H1 (cell line): Measurements from ENCODE around the gene IFNG-AS1. TPM values are rescaled to one million over a fixed set of nuclear protein-coding genes. Genes with fewer than 3 reads are reported as not detected.

Experiments used
- CTCF ChIA-PET: fragments of 300-600 bp; sonication (Branson Sonifier 250); formaldehyde crosslinking; loops from one replicate; lab custom pipeline; 2021; ENCODE audit not compliant: partially characterized antibody; lab: Charles Lee
- POLR2A ChIA-PET: fragments of 300-600 bp; sonication (Branson Sonifier 250); formaldehyde crosslinking; loops from one replicate; lab custom pipeline; 2021; ENCODE audit warnings: inconsistent platforms; ENCODE audit not compliant: partially characterized antibody; lab: Charles Lee
- DNase-seq, 2 experiments: peaks; one replicate each; pipeline versions ENCODE4 v3.0.0 to v3.0.0-alpha.2; 2010 to 2022; ENCODE audit warnings: low spot score in 2 of 2, low read depth in 1 of 2, mixed read lengths in 1 of 2
- FAIRE-seq: peaks from 2 replicates; lab custom pipeline; 2011; peaks lifted over from hg19 to GRCh38; lab: Jason Lieb, UNC
- H2AFZ ChIP-seq: 2 replicates; pipeline ENCODE4 v1.8.1; 2012; ENCODE audit warnings: low read length, inconsistent platforms
- H2AK5ac ChIP-seq: 2 replicates; pipeline ENCODE4 v1.6.1; 2013; ENCODE audit warnings: low read depth, low read length
- H2BK120ac ChIP-seq: replicated peaks from 2 replicates; pipeline ENCODE3; 2013; ENCODE audit warnings: low read depth, low read length, inconsistent platforms
- H2BK12ac ChIP-seq: 2 replicates; pipeline ENCODE4 v1.6.1; 2013; ENCODE audit warnings: low read depth, low read length
- H2BK15ac ChIP-seq: 2 replicates; pipeline ENCODE4 v1.6.1; 2013; ENCODE audit warnings: low read length
- H2BK20ac ChIP-seq: 2 replicates; pipeline ENCODE4 v1.6.1; 2013; ENCODE audit warnings: low read length
- H2BK5ac ChIP-seq: 2 replicates; pipeline ENCODE4 v1.6.1; 2013; ENCODE audit warnings: low read depth, low read length
- H3K14ac ChIP-seq: 2 replicates; pipeline ENCODE4 v1.6.1; 2013; ENCODE audit warnings: inconsistent platforms; ENCODE audit not compliant: insufficient read length
- H3K18ac ChIP-seq: 2 replicates; pipeline ENCODE4 v1.6.1; 2013; ENCODE audit warnings: low read length; ENCODE audit errors: extremely low read depth
- H3K23ac ChIP-seq: 2 replicates; pipeline ENCODE4 v1.6.1; 2013; ENCODE audit warnings: inconsistent platforms; ENCODE audit not compliant: insufficient read length
- H3K23me2 ChIP-seq: 2 replicates; pipeline ENCODE4 v1.6.1; 2013; ENCODE audit warnings: low read depth, low read length
- H3K27ac ChIP-seq: 2 replicates; pipeline ENCODE4 v1.6.1; 2011; ENCODE audit warnings: low read depth, low read length, inconsistent platforms
- H3K27me3 ChIP-seq, 4 experiments: replicated peaks in 1 of 4; 1 replicate in 1 of 4; 2 replicates in 3 of 4; pipeline versions ENCODE4 v1.6.1 to v1.8.1; 2011 to 2013; ENCODE audit warnings: low read length in 3 of 4, mild to moderate bottlenecking in 3 of 4, inconsistent platforms in 2 of 4, mixed read lengths in 2 of 4, moderate library complexity in 1 of 4; ENCODE audit not compliant: control insufficient read depth in 3 of 4, insufficient read depth in 3 of 4; ENCODE audit errors: extremely low read depth in 1 of 4
- H3K36me3 ChIP-seq, 4 experiments: 2 replicates each; pipeline versions ENCODE4 v1.6.1 to v1.8.1; 2011 to 2013; ENCODE audit warnings: mild to moderate bottlenecking in 4 of 4, low read length in 3 of 4, moderate library complexity in 2 of 4, control low read depth in 1 of 4, inconsistent platforms in 1 of 4; ENCODE audit not compliant: insufficient read depth in 4 of 4, control insufficient read depth in 2 of 4
- H3K4ac ChIP-seq: replicated peaks from 2 replicates; pipeline ENCODE3; 2013; ENCODE audit warnings: low read length, low read depth, mixed read lengths, inconsistent platforms; ENCODE audit not compliant: insufficient read length
- H3K4me1 ChIP-seq, 4 experiments: replicated peaks in 1 of 4; 1 replicate in 1 of 4; 2 replicates in 3 of 4; pipeline versions ENCODE4 v1.6.1 to v1.8.1; 2011 to 2013; ENCODE audit warnings: low read length in 3 of 4, inconsistent platforms in 2 of 4, mixed read lengths in 1 of 4; ENCODE audit not compliant: insufficient read depth in 4 of 4, control insufficient read depth in 3 of 4
- H3K4me2 ChIP-seq, 2 experiments: 2 replicates each; pipeline versions ENCODE4 v1.6.1 to v1.8.1; 2011 to 2013; ENCODE audit warnings: low read depth in 2 of 2, low read length in 2 of 2, control low read depth in 1 of 2, inconsistent platforms in 1 of 2, mild to moderate bottlenecking in 1 of 2; ENCODE audit not compliant: insufficient read depth in 1 of 2
- H3K4me3 ChIP-seq, 4 experiments: fragments of 200-600, 300-600 bp in 1 of 4; sonication (generic), shearing (Covaris generic), sonication (Bioruptor Twin) in 1 of 4; 2 replicates each; pipeline versions ENCODE4 v1.5.1 to v1.8.1; 2011 to 2016; ENCODE audit warnings: low read length in 4 of 4, low read depth in 3 of 4, control low read depth in 2 of 4, inconsistent platforms in 2 of 4, mild to moderate bottlenecking in 2 of 4, mixed read lengths in 1 of 4, moderate library complexity in 1 of 4; ENCODE audit not compliant: insufficient read depth in 2 of 4; ENCODE audit errors: extremely low read depth in 1 of 4
- H3K56ac ChIP-seq: replicated peaks from 2 replicates; pipeline ENCODE3; 2013; ENCODE audit warnings: low read depth, mild to moderate bottlenecking, mixed read lengths, low read length, inconsistent platforms; ENCODE audit not compliant: insufficient read length
- H3K79me1 ChIP-seq: 2 replicates; pipeline ENCODE4 v1.6.1; 2013; ENCODE audit warnings: low read depth, low read length, control low read depth
- H3K79me2 ChIP-seq, 2 experiments: 2 replicates each; pipeline versions ENCODE4 v1.6.1 to v1.8.1; 2012 to 2013; ENCODE audit warnings: low read length in 2 of 2, mild to moderate bottlenecking in 2 of 2, inconsistent platforms in 1 of 2; ENCODE audit not compliant: insufficient read depth in 2 of 2, control insufficient read depth in 1 of 2
- H3K9ac ChIP-seq, 4 experiments: replicated peaks in 1 of 4; 1 replicate in 1 of 4; 2 replicates in 3 of 4; pipeline versions ENCODE4 v1.6.1 to v1.8.1; 2011 to 2013; ENCODE audit warnings: low read depth in 3 of 4, low read length in 3 of 4, control low read depth in 2 of 4, mild to moderate bottlenecking in 2 of 4, moderate library complexity in 2 of 4, inconsistent platforms in 1 of 4; ENCODE audit errors: extremely low read depth in 1 of 4
- H3K9me3 ChIP-seq, 2 experiments: 2 replicates each; pipeline versions ENCODE4 v1.6.1 to v1.8.1; 2012 to 2013; ENCODE audit warnings: mild to moderate bottlenecking in 2 of 2, moderate library complexity in 2 of 2, control low read depth in 1 of 2, inconsistent platforms in 1 of 2, low read depth in 1 of 2, low read length in 1 of 2, mixed read lengths in 1 of 2; ENCODE audit not compliant: insufficient read depth in 2 of 2
- H4K20me1 ChIP-seq, 2 experiments: replicated peaks in 1 of 2; 2 replicates each; pipeline versions ENCODE3 to v1.8.1; 2011 to 2013; ENCODE audit warnings: inconsistent platforms in 2 of 2, low read length in 2 of 2, mild to moderate bottlenecking in 1 of 2; ENCODE audit not compliant: insufficient read depth in 2 of 2, control insufficient read depth in 1 of 2
- H4K5ac ChIP-seq: 2 replicates; pipeline ENCODE4 v1.6.1; 2013; ENCODE audit warnings: low read length, low read depth, mixed read lengths, inconsistent platforms; ENCODE audit not compliant: insufficient read length
- H4K8ac ChIP-seq: 2 replicates; pipeline ENCODE4 v1.8.0; 2013; ENCODE audit warnings: mild to moderate bottlenecking, moderate library complexity, low read length, inconsistent platforms; ENCODE audit not compliant: insufficient read depth; ENCODE audit errors: extremely low read depth
- H4K91ac ChIP-seq: replicated peaks from 2 replicates; pipeline ENCODE3; 2013; ENCODE audit warnings: low read length, mixed read lengths, inconsistent platforms; ENCODE audit not compliant: insufficient read length
- E2F6 ChIP-seq: IDR thresholded peaks from 2 replicates; pipeline ENCODE4 v1.6.1; 2012; ENCODE audit warnings: inconsistent platforms
- EP300 ChIP-seq, 2 experiments: IDR thresholded peaks; 1 replicate in 1 of 2; 2 replicates in 1 of 2; pipeline ENCODE4 v1.6.1; 2011 to 2012; ENCODE audit warnings: low read depth in 2 of 2, low read length in 2 of 2, mild to moderate bottlenecking in 2 of 2, borderline replicate concordance in 1 of 2, inconsistent platforms in 1 of 2, moderate library complexity in 1 of 2
- JUN ChIP-seq: IDR thresholded peaks from 2 replicates; pipeline ENCODE4 v1.6.1; 2011; ENCODE audit warnings: low read depth, mild to moderate bottlenecking, improper control_type of control experiment, low read length
- POLR2A ChIP-seq, 2 experiments: IDR thresholded peaks; 1 replicate in 1 of 2; 2 replicates in 1 of 2; pipeline ENCODE4 v1.6.1; 2011; ENCODE audit warnings: low read depth in 2 of 2, low read length in 2 of 2, mild to moderate bottlenecking in 2 of 2; ENCODE audit errors: control extremely low read depth in 1 of 2
- TBP ChIP-seq: IDR thresholded peaks from 2 replicates; pipeline ENCODE4 v1.6.1; 2011; ENCODE audit warnings: low read depth, low read length, improper control_type of control experiment
- WGBS, 2 experiments: shearing (Covaris generic) in 1 of 2; methylation state at CpG; one replicate each; pipeline versions ENCODE4 v1.1.6 to v1.1.7; 2013 to 2015; ENCODE audit warnings: low lambda C conversion rate in 2 of 2, mixed read lengths in 2 of 2, inconsistent platforms in 1 of 2, low coverage in 1 of 2, missing lambda C conversion rate in 1 of 2; ENCODE audit not compliant: insufficient replicate concordance in 2 of 2, insufficient coverage in 1 of 2, insufficient read length in 1 of 2; ENCODE audit errors: extremely low coverage in 1 of 2, missing lambda C conversion rate in 1 of 2; 5-methylcytosine and 5-hydroxymethylcytosine counted together
- polyA plus RNA-seq, 7 experiments: library from polyadenylated mRNA; depleted of rRNA in 3 of 7; stranded (reverse) in 5 of 7; unstranded in 2 of 7; fragments of >200 nt in 5 of 7; fragments of 200-250 nt in 2 of 7; gene quantifications; 1 replicate in 5 of 7; 2 replicates in 1 of 7; 4 replicates in 1 of 7; pipeline versions ENCODE4 v1.2.1 to v1.2.3, GENCODE V29; 2011 to 2013; ENCODE audit warnings: missing spikeins in 2 of 7, mixed read lengths in 2 of 7
- total RNA-seq: library from RNA; stranded (reverse); fragmentation: NEBNext Ultra II Directional; extraction: Animal tissue kit (Norgen Biotek cat#: 25700); gene quantifications from 2 replicates; pipeline ENCODE4 v1.2.1, GENCODE V29; 2021

IFNG-AS1 gene
- total and polyA plus RNA-seq, 2 of the 8 experiments (the other 6 are each of a cell fraction or from before 2014, with no cell fraction given): not detected

GRCh38 chr12:67969134-67969802 lies 20.0 kb upstream of the IFNG-AS1 start:
- no peaks in the 10 kb centered on the region for H3K27me3 ChIP-seq
- FAIRE-seq (no peak), DNase-seq (no peak)
- H3K9ac ChIP-seq: no peak overlapping the region
- H2BK15ac ChIP-seq: no peak overlapping the region
- H3K14ac ChIP-seq: no peak overlapping the region
- no peaks in the 10 kb centered on the region for H3K4me1 ChIP-seq
- H4K5ac ChIP-seq: no peak overlapping the region
- no peaks in the 10 kb centered on the region for H3K23me2 ChIP-seq
- no peaks in the 10 kb centered on the region for H3K36me3 ChIP-seq
- no peak overlapping the region for H3K23ac ChIP-seq
- H4K8ac ChIP-seq: no peak overlapping the region
- no peak overlapping the region for H3K56ac ChIP-seq
- WGBS, 2 experiments: 85% methylated on average over 4 of the region's 4 CpGs; no CpG with 5 or more reads in 1 of the 2 experiments
- H4K20me1 ChIP-seq: no peaks in the 10 kb centered on the region
- no peak overlapping the region for H4K91ac ChIP-seq
- H2BK12ac ChIP-seq: no peak overlapping the region
- no peak overlapping the region for H2BK5ac ChIP-seq
- H3K18ac ChIP-seq: no peak overlapping the region
- no peaks in the 10 kb centered on the region for H3K79me1 ChIP-seq
- no peaks in the 10 kb centered on the region for H3K9me3 ChIP-seq
- ChIA-PET CTCF (interaction anchor here (1.0 to 1.5 kb wide), 3 partner anchors 23 to 528 kb away, joined by 3 to 4 read pairs (median 3); no protein-coding TSS in a partner anchor), POLR2A (no interaction called here)
- H3K4ac ChIP-seq: no peak overlapping the region
- no peak overlapping the region for H2BK20ac ChIP-seq
- H3K4me3 ChIP-seq: no peak overlapping the region
- H2BK120ac ChIP-seq: no peak overlapping the region
- H2AK5ac ChIP-seq: no peak overlapping the region
- no peaks in the 10 kb centered on the region for H3K79me2 ChIP-seq
- no peak overlapping the region for H3K27ac ChIP-seq
- no peak overlapping the region for H3K4me2 ChIP-seq
- peak overlapping the region; percentile 8; the same call in 1 of the 2 replicates for H2AFZ ChIP-seq
- TF ChIP-seq EP300 (IDR thresholded peaks at IDR 0.05; ENCODE audit: borderline replicate concordance in 1 of 2, low read depth in 2 of 2, low read length in 2 of 2): no peak
- TF ChIP-seq JUN: no peak
- TF ChIP-seq TBP: no peak
- TF ChIP-seq E2F6: no peak
- no peak for TF ChIP-seq POLR2A (IDR thresholded peaks at IDR 0.05; ENCODE audit: control extremely low read depth in 1 of 2, low read depth in 2 of 2, low read length in 2 of 2)
